GM19351 (cell line): Measurements from ENCODE around the gene TSGA10.
"Not testable (repeated sequence)": the region's sequence is repeated elsewhere in the genome, so short reads cannot be mapped to it uniquely, and the experiment has no call there.

Experiments used
- ATAC-seq: cut with Tn5 transposase; IDR thresholded peaks from one replicate; pipeline ENCODE4 v1.9.1; 2021; ENCODE audit warnings: mild to moderate bottlenecking, moderate library complexity; ENCODE audit not compliant: unreplicated experiment

Gene TSGA10

DNA sequence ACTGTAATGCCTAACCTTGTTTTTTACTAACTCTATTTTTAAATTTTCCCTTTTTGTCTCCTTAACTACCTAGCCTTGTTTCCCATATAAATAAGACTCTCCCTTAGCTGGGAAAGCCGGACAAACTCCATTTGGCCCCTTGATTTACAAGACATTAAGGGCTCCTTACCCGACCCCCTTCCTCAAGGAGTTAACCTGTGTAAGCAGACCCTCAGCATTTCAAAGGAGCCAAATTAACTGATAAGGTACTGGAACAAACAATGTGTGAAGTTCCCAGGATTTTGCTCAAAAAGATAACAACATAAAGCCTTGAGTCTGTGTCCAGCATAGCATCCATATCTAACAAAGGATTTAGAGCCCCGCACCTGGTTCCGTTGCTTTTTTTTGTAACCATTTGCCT, 72.9 kb downstream of the TSGA10 start:
- ATAC-seq: no peak

DNA sequence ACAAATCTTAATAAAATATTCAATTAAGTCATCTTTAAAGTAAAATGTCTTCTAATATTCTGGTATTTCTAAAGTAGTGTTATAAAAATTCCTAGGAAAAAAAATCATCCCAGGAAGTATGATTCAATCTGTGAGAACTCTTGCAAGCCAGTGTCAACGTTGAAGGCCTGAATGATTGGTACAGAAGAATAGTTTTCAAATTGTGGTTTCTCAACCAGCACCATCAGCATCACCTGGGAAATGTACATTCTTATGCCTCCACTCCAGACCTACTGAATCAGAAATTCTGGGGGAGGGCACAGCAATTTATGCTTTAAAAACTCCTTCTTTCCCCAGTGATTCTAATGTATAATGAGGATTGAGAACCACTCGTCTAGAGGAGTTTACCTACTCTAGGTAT, 75.5 kb downstream of the TSGA10 start:
- ATAC-seq: no peak

DNA sequence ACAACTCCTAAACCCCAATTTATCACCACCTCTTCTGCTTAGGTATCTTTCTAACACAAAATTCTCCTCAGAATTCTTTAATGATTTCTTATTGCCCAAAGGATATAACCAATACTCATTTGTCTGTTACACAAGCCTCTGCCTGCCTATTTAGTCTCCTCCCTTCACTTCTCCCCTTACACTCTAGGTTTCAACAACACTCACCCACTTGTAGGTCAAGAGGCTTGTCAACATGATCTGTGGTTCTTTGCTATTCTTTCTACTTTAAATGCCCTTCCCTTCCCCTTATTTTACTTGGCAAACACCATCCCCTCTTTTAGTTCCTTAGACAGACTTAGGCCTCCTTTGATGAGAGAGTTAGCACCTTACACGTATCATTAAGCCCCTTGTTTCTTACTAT, 82.2 kb downstream of the TSGA10 start:
- ATAC-seq: no peak

DNA sequence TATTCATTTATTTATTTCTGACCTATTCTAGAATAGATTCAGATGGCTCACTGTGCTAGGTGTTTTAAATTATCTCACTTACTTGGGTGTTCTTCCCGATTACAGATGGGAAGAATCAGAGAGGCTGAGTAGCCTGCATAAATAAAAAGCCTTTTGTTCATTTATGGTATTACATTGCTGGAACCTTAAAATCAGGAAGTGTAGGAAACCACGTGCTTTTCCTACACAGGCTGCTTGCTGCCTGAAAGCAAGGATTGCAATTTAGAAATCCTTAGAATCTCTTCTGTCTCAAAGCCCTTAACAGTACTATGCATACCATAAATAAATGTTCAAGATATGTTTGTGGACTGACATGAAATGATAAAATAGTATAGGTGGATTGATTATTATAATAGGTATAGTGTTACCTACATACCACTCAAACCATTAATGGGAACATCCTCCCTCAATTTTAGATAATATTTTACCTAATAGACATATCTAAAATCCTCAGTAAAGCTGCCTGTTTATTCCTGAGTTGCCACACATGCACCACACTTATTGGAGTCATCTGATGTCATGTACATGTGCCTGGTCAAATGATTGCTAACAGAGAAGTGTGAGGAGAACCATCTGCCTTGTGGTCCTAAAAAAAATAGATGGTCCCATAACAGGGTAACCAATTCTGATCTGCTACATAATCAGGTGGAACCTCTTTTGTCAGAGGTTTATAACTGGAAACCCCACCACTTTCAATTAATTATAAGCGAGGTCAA, 86.7 kb downstream of the TSGA10 start:
- no peak for ATAC-seq

DNA sequence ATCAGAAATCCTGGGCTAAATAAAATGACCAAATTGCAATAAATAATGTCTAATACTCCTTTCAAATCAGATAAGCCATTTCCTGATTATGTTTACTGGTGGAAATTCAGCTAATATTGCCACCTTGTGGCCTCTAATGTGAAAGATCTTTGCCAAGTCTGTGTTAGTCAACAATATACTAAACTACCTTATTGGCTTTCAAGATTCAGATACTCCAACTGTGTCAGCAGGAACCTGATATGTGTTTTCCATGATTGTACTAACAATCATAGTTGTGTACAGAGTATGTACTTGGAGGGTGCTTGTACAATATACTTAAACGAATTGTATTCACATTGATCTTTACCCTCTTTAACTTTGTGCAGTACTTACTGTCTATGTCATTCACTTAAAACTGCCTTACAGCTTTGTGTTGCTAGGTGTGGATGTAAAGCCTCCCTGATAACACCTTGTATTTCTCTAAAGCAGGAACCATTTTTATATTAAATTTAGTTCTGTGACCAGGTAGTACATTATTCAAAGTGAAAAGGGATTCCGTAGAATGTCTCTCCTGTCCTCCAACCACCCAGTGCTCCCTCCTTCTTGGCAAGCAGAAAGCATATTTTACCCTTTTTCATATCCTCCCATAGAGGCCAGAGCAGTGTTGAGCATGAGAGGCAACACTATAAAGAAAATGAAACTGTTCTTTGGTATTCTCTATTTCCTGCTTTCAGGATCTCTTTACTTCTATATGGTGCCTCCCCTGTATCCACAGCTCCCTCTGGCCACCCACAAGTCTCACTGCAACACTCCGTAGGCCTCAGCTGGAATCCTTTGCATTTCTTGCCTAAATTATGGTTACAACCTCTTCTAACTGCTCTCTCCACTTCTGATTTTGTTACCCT, 88.4 kb downstream of the TSGA10 start:
- ATAC-seq: peak; percentile 89

DNA sequence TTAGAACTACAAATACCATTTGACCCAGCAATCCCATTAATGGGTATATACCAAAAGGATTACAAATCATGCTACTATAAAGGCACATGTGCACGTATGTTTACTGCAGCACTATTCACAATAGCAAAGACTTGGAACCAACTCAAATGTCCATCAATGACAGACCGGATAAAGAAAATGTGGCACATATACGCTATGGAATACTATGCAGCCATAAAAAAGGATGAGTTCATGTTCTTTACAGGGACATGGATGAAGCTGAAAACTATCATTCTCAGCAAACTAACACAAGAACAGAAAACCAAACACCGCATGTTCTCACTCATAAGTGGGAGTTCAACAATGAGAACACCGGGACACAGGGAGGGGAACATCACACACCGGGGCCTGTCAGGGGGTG, 105.6 kb downstream of the TSGA10 start:
- not testable (repeated sequence) for ATAC-seq

DNA sequence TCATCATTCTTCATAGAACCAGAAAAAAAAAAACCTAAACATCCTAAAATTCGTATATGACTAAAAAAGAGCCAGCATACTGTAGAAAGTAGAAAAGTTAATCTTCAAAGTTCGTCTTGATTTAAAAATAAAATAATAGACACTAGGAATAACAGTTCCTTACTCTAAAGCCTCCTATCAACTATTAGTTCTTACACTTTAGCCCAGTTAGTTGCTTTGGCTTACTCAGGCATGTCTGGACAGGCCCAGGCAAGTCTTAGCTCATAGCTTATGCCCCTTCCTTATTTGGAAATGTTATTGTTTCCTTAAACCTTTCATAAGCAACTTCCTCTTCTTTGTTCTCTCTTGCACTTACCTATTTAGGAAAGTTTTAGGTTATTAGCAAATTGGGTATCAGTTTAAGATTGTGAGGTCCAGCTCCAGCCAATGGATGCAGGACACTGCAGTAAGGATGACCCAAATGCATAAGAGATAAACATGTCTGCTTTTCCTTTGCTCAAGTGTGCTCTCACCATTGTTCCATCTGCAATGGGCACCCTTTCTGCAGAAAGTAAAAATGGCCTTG, 113.9 kb downstream of the TSGA10 start:
- not testable (repeated sequence) for ATAC-seq

DNA sequence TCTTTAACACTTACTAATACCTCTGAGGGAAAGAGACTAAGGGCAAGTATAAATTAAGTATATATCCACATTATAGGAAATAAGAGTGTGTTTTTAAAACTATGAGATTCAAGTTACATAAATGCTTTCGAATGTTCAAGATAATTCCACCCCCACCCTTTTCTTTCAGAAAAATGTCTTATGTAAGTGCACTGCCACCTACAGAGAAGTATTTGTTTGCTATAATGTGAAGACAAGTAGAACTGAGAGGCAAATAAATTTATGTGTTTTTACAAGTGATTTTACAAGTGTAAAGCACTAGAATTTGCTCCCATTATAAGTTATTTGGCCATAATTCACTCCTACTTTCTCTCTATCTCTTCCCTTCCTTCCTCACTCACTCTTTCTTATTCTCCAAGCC, 118.8 kb downstream of the TSGA10 start:
- no peak for ATAC-seq

DNA sequence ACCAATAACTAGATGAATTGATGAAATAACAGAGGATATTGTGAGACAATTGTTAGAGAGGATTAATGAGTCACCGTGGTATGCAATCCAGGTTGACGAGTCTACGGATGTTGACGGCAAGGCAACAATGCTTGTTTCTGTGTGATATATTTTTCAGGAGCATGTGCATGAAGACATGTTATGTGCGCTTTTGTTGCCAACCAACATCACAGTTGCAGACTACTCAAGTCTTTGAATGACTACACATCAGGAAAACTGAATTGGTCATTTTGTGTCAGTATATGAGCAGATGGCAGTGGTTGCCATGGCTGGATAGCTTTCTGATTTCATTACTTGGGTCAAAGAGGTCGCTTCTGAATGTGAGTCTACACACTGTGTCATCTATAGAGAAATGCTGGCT, 122.0 kb downstream of the TSGA10 start:
- no peak for ATAC-seq

DNA sequence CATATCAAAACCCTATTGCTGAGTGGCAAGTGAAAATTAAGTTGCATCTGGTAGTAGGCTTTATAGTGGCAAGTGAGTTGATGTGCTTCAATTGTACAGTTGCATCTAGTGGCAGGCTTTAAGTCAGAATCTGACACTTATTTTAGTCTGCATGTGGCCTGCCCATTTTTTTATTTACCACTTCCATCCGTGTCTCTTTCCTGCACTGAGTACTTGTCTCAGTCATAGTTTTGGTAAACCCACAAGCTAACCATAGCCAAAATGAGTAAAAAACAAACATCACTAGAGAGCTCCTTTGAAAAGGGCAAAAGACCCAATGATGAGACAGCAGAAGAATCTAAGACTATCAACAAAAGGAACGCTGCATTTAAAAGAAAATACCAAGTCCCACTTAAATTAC, 122.7 kb downstream of the TSGA10 start:
- no peak for ATAC-seq

DNA sequence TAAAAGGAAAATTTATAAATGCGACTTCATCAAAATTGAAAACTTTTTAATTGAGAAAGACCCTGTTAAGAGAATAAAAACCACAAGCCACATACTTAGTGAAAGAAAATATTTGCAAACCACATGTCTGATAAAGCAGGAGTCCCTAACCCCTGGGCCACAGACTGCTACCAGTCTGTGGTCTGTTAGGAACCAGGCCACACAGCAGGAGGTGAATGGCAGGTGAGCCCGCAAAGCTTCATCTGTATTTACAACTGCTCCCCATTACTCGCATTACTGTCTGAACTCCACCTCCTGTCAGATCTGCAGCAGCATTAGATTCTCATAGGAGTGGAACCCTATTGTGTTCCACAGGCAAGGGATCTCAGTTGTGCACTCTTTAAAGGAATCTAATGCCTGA, 123.3 kb downstream of the TSGA10 start:
- ATAC-seq: no peak

DNA sequence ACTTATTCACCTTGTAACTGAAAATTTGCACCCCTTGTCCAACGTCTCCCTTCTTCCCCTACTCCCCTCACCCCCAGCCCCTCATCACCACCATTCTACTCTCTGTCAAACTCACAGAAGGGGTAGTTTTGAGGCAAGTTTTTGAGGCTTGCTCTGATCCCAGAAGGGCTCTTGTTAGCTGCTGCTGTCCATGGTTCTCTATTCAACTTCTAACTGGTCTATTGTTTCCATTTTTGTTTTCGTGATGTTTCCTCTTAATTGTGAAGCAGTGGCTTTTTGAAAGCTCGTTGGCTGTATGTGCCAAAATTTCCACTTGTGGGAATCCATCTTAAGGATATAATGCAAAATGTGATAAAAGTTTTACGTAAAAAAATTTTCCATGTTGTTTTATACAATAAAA, 126.2 kb downstream of the TSGA10 start:
- no peak for ATAC-seq

DNA sequence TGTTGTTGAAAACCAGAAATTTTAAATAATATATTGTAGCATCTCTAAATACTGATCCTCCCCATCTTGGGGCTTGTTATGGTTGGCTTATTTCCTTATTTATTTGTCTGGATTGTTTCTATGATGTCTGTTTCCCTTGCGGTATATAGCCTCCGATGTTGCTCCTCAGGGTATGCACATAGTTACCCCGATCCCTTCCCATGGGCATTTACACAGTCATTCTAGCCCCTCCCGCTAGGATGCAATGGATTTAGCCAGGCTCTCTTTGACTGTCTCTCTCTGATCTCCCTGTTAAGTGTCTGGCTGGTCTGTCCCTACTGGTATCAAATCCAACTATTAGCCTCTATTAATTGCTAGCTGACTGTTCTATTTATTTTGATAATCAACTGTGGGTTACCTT, 126.9 kb downstream of the TSGA10 start:
- ATAC-seq: no peak

DNA sequence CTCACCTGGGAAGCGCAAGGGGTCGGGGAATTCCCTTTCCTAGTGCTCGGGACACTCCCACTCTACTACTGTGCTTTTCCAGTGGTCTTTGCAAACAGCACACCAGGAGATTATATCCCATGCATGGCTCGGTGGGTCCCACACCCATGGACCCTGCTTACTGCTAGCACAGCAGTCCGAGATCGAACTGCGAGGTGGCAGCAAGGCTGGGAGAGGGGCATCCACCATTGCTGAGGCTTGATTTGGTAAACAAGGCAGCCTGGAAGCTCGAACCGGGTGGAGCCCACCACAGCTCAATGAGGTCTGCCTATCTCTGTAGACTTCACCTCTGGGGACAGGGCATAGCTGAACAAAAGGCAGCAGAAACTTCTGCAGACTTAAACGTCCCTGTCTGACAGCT, 154.0 kb downstream of the TSGA10 start:
- ATAC-seq: no peak

DNA sequence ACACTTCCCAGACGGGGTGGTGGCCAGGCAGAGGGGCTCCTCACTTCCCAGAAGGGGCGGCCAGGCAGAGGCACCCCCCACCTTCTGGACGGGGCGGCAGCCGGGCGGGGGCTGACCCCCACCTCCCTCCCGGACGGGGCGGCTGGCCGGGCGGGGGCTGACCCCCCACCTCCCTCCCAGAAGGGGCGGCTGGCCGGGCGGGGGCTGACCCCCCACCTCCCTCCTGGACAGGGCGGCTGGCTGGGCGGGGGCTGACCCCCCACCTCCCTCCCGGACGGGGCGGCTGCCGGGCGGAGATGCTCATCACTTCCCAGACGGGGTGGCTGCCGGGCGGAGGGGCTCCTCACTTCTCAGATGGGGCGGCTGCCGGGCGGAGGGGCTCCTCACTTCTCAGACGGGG, 166.0 kb downstream of the TSGA10 start:
- not testable (repeated sequence) for ATAC-seq

DNA sequence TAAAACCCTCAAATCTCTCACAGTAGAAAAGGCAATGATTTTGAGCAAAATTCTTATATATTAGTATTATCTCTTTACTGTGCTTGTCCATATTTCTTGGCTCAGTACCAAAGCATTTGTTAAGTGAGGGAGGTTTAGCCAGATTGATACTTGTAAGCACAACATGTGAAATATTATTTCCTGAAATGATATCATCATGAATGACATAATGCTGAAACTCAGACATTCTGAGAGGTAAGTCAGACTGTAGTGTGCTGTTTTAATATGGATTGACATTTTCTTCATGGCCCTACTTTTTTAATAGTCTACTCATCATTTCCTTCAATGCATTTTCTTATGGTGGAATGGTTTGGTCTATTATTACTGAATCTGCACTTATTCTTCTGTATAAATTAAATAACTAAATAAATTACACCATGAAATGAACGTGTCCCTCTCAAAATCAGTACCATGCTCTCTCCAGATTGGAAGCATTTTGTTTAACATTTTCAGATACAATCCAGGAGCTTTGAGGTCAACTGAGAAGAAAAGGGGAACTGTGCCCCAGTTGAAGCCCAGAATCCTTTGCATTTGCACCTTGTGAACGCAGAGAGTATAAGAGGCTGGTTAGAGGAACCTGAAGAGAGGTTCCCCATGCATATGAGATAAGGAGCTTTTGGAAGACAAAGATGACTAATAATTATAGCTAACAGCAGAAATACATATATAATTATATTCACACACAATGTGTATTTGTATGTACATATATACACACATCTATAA, 168.7 kb downstream of the TSGA10 start:
- ATAC-seq: no peak

DNA sequence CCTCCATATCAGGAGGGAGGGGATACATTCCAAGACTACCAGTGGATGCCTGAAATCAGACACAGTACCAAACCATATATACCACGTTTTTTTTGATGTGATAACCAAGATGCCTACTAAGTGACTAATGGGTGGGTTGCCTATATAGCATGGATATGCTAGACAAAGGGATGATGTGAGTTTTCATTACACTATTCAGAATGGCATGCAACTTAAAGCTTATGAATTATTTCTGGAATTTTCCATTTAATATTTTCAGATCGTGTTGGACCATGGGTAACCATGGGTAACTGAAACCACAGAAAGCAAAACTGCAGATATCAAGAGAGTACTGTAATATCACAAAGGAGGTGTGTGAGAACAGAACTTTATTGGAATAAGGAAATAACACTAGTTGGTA, 179.1 kb downstream of the TSGA10 start:
- ATAC-seq: no peak

DNA sequence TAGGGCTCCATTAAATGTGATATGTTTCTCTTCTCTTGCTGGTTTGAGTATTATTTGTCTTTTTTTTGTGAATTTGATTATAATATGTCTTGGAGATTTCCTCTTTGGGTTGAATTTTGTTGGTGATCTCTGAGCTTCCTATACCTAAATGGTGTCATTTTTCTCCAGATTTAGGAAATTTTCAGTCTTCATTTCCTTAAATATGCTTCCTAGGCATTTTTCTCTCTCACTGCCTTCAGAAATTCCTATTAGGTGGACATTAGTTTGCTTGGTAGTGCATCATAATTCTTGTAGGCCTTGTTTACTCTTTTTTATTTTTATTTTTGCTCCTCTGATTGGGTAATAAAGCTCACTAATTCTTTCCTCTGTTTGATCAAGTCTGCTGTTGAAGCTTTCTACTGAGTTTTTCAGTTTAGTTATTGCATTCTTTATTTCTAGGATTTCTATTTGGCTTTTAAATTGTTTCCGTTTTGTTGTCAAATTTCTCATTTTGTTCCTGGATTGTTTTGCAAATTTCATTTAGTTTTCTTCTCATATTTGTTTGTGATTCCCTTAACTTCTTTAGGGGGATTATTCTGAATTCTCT, 182.1 kb downstream of the TSGA10 start:
- ATAC-seq: no peak

DNA sequence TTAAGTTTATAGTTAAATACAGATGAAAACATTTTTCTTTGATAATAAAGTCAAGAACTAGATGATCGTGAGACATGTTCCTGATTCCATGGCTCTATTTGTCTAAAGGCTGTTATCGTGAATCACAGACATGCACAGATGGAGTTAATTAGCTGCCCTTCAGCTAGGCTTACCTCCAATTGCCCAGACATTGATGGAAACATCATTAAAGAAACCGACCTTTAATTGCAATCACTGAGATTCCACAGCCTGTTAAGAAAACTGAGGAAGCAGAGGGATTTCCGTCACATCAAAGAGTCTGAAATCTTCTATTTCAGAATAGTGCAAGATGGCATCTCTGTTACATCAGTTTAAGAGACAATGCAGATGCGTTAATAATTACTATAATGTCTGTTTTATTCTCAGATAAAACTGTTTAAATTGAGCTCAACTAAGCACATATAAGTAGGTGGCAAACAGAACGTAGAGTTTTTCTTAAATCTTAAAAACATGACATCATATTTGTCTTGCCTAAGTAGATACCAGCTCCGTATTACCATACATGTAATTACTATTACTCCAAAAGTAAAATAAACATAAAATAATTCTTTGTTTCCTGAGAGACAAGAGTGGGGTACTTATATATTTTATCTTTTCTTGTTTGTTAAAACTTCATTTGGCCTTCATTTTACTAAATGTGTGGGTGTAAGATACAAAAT, 194.8 kb downstream of the TSGA10 start:
- ATAC-seq: no peak

DNA sequence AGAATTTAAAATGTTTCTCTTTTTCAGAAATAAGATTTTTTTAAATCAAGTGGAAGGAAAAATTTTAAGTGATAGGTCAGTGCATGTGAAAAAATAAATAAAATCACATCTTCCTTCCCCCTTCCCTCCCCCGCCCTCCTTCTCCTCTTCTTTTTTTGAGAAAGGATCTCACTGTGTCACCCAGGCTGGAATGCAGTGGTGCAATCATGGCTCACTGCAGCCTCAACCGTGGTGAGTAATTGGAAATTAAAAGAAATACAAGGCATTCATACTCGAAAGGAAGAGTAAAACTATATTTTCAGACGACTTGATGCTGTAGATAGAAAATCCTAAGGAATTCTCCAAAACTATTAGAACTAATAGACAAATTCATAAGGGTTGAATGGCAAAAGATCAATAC, 201.8 kb downstream of the TSGA10 start:
- ATAC-seq: no peak
